Loucy (cell line): ENCODE results near the gene TAAR1.
"Not testable (repeated sequence)": the region's sequence is repeated elsewhere in the genome, so short reads cannot be mapped to it uniquely, and the experiment has no call there.

Experiments used
- CTCF ChIP-seq: fragments of 200-600 bp; sonication (generic); conservative IDR thresholded peaks from 2 replicates; pipeline ENCODE4 v1.5.1; 2014; ENCODE audit warnings: mild to moderate bottlenecking, antibody characterized with exemption, low read length
- EZH2phosphoT487 ChIP-seq: fragments of 200-600 bp; IDR thresholded peaks from 2 replicates; pipeline ENCODE4 v1.6.1; 2018; ENCODE audit warnings: antibody characterized with exemption, mild to moderate bottlenecking, moderate library complexity, borderline replicate concordance

- not testable (repeated sequence) for TF ChIP-seq CTCF, EZH2phosphoT487
Measured at GRCh38 chr6:132635906-132636305, 23.1 kb downstream of the TAAR1 start.
